Non-pigmented ciliary epithelial cell (primary cell): Measurements from ENCODE around the gene ALG1.
"Not testable (repeated sequence)": the region's sequence is repeated elsewhere in the genome, so short reads cannot be mapped to it uniquely, and the experiment has no call there.

Source experiments
- DNase-seq: peaks from one replicate; pipeline ENCODE4 v3.0.0-alpha.2; 2010; ENCODE audit warnings: low read depth

Gene ALG1

GRCh38 chr16:5098221-5099159, 26.8 kb downstream of the ALG1 start:
- DNase-seq: not testable (repeated sequence)

GRCh38 chr16:5099174-5099573, 27.5 kb downstream of the ALG1 start:
- not testable (repeated sequence) for DNase-seq

- DNase-seq: not testable (repeated sequence)
Observed at GRCh38 chr16:5103296-5104032, 31.8 kb downstream of the ALG1 start.

GRCh38 chr16:5105039-5105438, 33.4 kb downstream of the ALG1 start:
- DNase-seq: not testable (repeated sequence)

- DNase-seq: no peak
Observed at GRCh38 chr16:5108505-5109158, 37.0 kb downstream of the ALG1 start.

- DNase-seq: not testable (repeated sequence)
Observed at GRCh38 chr16:5110933-5111332, 39.3 kb downstream of the ALG1 start.

- not testable (repeated sequence) for DNase-seq
Observed at GRCh38 chr16:5116780-5117295, 45.2 kb downstream of the ALG1 start.

GRCh38 chr16:5117300-5118087, 45.9 kb downstream of the ALG1 start:
- DNase-seq: not testable (repeated sequence)

- DNase-seq: not testable (repeated sequence)
Observed at GRCh38 chr16:5131467-5132004, 59.9 kb downstream of the ALG1 start.

GRCh38 chr16:5132915-5133600, 61.4 kb downstream of the ALG1 start:
- not testable (repeated sequence) for DNase-seq

- not testable (repeated sequence) for DNase-seq
Observed at GRCh38 chr16:5134739-5135452, 63.3 kb downstream of the ALG1 start.
